ENCODE data around the gene ATG5. TPM values are rescaled to one million over a fixed set of nuclear protein-coding genes. Genes with fewer than 3 reads are reported as not detected.
A peak's percentile ranks its signal among the peaks of the same experiment; 100 is the strongest.

Gene ATG5
- total and polyA plus RNA-seq, 9 of the 15 experiments (the other 6 are each of a cell fraction or from before 2014, with no cell fraction given) = 29.0 to 80.0 (median 53.2) TPM

- H3K4me2 ChIP-seq (ENCODE audit: insufficient read depth, low read length) = no peak overlapping the region
- ChIA-PET CTCF (ENCODE audit: low intra/inter-chr PET ratio) (no interaction called here), POLR2A (interaction anchor here (1.2 kb wide), 1 partner anchor 10 kb away, joined by 3 read pairs; no protein-coding TSS in a partner anchor)
- 77% methylated on average over 3 of the region's 3 CpGs for WGBS (ENCODE audit: insufficient coverage, low coverage, missing lambda C conversion rate)
- no peaks in the 10 kb centered on the region for H4K20me1 ChIP-seq (replicated peaks; ENCODE audit: control insufficient read depth, insufficient read depth, low read length)
- H3K27ac ChIP-seq (ENCODE audit: extremely low read depth, low read depth, low read length) = no peak overlapping the region
- no peak overlapping the region for H3K9ac ChIP-seq (ENCODE audit: insufficient read depth in 1 of 2, low read depth in 2 of 2, low read length in 2 of 2)
- no peaks in the 10 kb centered on the region for H3K9me3 ChIP-seq (replicated peaks; ENCODE audit: control insufficient read depth, insufficient read depth, low read depth, low read length)
- H3K79me2 ChIP-seq (ENCODE audit: control insufficient read depth, insufficient read depth, low read length) = no peaks in the 10 kb centered on the region
- no peak overlapping the region for H2AFZ ChIP-seq (ENCODE audit: low read depth, low read length)
- peak; percentile 76 for FAIRE-seq
- H3K9me1 ChIP-seq (ENCODE audit: control insufficient read depth, insufficient read depth, low read length) = no peaks in the 10 kb centered on the region
- no peaks in the 10 kb centered on the region for H3K36me3 ChIP-seq (ENCODE audit: control insufficient read depth, insufficient read depth, low read length)
- H3K27me3 ChIP-seq (ENCODE audit: control insufficient read depth in 2 of 2, insufficient read depth in 2 of 2, low read length in 2 of 2) = no peaks in the 10 kb centered on the region
- H3K4me1 ChIP-seq (replicated peaks in 1 of 2; ENCODE audit: control insufficient read depth in 2 of 2, insufficient read depth in 2 of 2, low read length in 2 of 2) = peaks cover 0 to 9% of the 10 kb centered on the region in 2 experiments; a peak in 2 of 5 replicates
- BruUV-seq (replicated peaks) = no TSS peak
- no peak overlapping the region for H3K4me3 ChIP-seq
- intact Hi-C loops (cut with micrococcal nuclease) = no loop called here
- in situ Hi-C loops (cut with MboI) = no loop called here
- no peak for ATAC-seq
- no peak for DNase-seq (ENCODE audit: extremely low read depth in 1 of 4, low spot score in 3 of 4)
- TF ChIP-seq KLF10 (CRISPR knock-in tag; IDR thresholded peaks at IDR 0.05) = no peak
- no peak for TF ChIP-seq RBM15 (IDR thresholded peaks at IDR 0.05; ENCODE audit: insufficient read depth, low read length)
- TF ChIP-seq THRA (IDR thresholded peaks at IDR 0.05) = no peak
- TF ChIP-seq ZBTB5 (IDR thresholded peaks at IDR 0.05) = no peak
- TF ChIP-seq, protein P1, sequence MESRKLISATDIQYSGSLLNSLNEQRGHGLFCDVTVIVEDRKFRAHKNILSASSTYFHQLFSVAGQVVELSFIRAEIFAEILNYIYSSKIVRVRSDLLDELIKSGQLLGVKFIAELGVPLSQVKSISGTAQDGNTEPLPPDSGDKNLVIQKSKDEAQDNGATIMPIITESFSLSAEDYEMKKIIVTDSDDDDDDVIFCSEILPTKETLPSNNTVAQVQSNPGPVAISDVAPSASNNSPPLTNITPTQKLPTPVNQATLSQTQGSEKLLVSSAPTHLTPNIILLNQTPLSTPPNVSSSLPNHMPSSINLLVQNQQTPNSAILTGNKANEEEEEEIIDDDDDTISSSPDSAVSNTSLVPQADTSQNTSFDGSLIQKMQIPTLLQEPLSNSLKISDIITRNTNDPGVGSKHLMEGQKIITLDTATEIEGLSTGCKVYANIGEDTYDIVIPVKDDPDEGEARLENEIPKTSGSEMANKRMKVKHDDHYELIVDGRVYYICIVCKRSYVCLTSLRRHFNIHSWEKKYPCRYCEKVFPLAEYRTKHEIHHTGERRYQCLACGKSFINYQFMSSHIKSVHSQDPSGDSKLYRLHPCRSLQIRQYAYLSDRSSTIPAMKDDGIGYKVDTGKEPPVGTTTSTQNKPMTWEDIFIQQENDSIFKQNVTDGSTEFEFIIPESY (CRISPR knock-in tag; IDR thresholded peaks at IDR 0.05) = no peak
- peak; percentile 46 for TF ChIP-seq MAFG (tag; conservative IDR thresholded peaks at IDR 0.05)
- TF ChIP-seq ZNF76 (CRISPR knock-in tag; IDR thresholded peaks at IDR 0.05; ENCODE audit: borderline replicate concordance) = no peak
- no peak for TF ChIP-seq ZNF830 (CRISPR knock-in tag; IDR thresholded peaks at IDR 0.05)
- TF ChIP-seq MAFF (IDR thresholded peaks at IDR 0.05; ENCODE audit: low read length) = peak; percentile 53
- TF ChIP-seq, protein P2, sequence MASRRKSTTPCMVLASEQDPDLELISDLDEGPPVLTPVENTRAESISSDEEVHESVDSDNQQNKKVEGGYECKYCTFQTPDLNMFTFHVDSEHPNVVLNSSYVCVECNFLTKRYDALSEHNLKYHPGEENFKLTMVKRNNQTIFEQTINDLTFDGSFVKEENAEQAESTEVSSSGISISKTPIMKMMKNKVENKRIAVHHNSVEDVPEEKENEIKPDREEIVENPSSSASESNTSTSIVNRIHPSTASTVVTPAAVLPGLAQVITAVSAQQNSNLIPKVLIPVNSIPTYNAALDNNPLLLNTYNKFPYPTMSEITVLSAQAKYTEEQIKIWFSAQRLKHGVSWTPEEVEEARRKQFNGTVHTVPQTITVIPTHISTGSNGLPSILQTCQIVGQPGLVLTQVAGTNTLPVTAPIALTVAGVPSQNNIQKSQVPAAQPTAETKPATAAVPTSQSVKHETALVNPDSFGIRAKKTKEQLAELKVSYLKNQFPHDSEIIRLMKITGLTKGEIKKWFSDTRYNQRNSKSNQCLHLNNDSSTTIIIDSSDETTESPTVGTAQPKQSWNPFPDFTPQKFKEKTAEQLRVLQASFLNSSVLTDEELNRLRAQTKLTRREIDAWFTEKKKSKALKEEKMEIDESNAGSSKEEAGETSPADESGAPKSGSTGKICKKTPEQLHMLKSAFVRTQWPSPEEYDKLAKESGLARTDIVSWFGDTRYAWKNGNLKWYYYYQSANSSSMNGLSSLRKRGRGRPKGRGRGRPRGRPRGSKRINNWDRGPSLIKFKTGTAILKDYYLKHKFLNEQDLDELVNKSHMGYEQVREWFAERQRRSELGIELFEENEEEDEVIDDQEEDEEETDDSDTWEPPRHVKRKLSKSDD (conservative IDR thresholded peaks at IDR 0.05; ENCODE audit: low read length) = no peak
- no peak for TF ChIP-seq MECOM (CRISPR knock-in tag; IDR thresholded peaks at IDR 0.05)
- TF ChIP-seq CHCHD3 (CRISPR knock-in tag; IDR thresholded peaks at IDR 0.05) = no peak
Measured at GRCh38 chr6:106156413-106156812, 169.1 kb downstream of the ATG5 start.

All from K562 (cell line).